Measurements from ENCODE around the gene CCL4.

Gene CCL4

DNA sequence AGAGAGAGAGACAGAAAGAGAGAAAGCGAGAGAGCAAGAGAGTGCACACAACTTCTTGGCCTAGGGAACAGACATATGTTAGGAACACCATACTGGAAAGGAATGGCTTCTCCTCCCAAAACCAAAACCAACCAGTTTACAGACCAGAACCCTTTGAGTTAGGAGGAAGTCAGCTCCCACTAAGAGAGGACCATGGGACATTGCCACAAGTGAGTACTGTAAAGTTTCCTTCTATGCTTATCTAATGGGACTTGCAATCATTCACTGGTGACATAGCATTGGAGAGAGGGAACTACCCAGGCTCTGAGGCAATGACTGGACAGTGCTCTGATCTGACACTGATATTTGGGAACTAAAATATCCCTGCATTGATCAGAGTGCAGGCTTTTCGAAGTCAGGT, 40.4 kb downstream of the CCL4 start:
- no peak for DNase-seq (ENCODE audit: low spot score)

DNA sequence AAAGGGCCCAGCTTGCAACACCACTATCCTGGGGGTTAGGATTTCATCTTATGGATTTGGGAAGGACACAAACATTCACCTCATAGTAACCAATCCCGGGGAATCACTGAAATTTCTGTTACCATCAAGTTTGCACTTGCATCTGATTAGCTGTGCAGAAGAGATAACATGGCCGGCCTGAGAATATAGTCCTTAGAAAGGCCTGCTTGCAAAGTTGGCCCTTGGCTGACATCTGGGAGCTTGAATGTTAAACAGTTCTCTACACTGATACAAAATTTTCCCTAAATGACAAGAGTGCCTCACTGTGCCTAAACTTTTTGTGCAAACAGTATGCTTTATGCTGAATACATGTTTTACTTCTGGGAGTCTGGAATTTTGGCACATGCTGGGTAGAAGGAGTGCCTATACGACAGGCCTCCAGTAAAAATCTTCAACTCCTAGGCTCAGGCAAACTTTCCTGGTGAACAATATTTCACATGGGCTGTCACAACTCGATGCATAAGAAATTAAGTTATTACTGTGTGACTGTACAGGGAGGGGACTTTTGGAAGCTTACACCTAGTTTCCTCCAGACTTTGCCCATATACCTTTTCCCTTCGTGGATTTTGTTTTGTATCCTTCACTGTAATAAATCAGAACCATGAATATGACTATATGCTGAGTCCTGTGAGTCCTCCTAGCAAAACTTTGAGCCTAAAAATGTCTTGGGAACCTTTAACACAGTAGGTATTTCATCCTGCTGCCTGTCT, 41.5 kb downstream of the CCL4 start:
- no peak for DNase-seq (ENCODE audit: low spot score)

- DNase-seq (ENCODE audit: low spot score): no peak
These were observed 44.0 kb downstream of the CCL4 start for GRCh38 chr17:36147601-36148000.

GRCh38 chr17:36148559-36149295, 45.1 kb downstream of the CCL4 start:
- DNase-seq (ENCODE audit: low spot score): peak; percentile 86

DNA sequence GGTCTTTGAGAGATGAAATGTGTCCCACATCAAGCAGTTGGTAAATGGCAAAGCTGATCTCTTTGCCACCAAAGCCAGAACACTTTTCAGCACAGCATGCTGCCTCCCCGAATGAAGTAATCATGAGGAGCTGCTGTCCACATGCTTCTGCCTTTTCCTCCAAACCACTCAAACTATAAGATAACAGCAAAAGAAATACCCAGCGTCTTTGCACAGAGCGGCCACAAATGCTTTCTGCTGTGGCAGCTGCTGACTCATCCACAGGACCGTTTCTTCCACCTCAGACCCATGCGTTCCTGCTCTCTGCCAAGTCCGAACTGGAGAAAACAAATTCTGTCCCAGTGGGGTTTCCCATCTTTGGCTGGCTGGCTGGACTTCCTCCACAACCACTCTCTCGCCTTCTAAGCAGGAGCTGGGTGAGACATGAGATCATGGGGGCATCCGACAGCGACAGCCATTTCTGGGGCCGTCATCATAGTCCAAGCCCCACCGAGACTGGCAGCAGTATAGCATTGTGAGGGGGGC, 45.7 kb downstream of the CCL4 start:
- peak; percentile 77 for DNase-seq (ENCODE audit: low spot score)

- DNase-seq (ENCODE audit: low spot score): no peak
These were observed 48.4 kb downstream of the CCL4 start for GRCh38 chr17:36151891-36152638.

GRCh38 chr17:36152639-36153120, 49.1 kb downstream of the CCL4 start:
- no peak for DNase-seq (ENCODE audit: low spot score)

GRCh38 chr17:36153895-36154610, 50.4 kb downstream of the CCL4 start:
- DNase-seq (ENCODE audit: low spot score): no peak

Data from AG08395 (cell line).